ENCODE data around the gene NUDT1.

Gene NUDT1

GRCh38 chr7:2204446-2204845 lies 37.6 kb upstream of the NUDT1 start:
- DNase-seq (ENCODE audit: low read depth in 2 of 3, low spot score in 1 of 3), result no peak

GRCh38 chr7:2205036-2205780 lies 36.8 kb upstream of the NUDT1 start:
- no peak for DNase-seq (ENCODE audit: low read depth in 2 of 3, low spot score in 1 of 3)

DNA sequence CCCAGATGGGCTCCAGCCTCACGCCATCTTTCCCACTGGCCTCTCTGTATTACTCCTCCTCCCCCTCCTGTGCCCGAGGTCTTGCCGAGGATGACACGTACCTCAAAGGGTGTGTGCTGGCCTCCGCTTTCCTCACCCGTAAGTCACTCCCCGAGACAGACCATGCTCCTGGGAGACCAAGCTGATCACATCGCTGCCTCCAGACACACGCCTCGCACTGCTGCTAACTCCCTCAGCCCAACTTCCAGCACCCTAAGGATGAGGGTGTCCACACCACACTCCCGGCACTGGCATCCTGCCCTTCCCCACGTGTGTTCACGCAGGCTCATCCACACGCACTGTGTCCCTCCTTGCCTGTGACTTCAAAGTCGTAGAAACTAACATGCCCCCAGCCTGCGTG lies 33.3 kb upstream of the NUDT1 start:
- DNase-seq (ENCODE audit: low read depth in 2 of 3, low spot score in 1 of 3), result no peak

DNA sequence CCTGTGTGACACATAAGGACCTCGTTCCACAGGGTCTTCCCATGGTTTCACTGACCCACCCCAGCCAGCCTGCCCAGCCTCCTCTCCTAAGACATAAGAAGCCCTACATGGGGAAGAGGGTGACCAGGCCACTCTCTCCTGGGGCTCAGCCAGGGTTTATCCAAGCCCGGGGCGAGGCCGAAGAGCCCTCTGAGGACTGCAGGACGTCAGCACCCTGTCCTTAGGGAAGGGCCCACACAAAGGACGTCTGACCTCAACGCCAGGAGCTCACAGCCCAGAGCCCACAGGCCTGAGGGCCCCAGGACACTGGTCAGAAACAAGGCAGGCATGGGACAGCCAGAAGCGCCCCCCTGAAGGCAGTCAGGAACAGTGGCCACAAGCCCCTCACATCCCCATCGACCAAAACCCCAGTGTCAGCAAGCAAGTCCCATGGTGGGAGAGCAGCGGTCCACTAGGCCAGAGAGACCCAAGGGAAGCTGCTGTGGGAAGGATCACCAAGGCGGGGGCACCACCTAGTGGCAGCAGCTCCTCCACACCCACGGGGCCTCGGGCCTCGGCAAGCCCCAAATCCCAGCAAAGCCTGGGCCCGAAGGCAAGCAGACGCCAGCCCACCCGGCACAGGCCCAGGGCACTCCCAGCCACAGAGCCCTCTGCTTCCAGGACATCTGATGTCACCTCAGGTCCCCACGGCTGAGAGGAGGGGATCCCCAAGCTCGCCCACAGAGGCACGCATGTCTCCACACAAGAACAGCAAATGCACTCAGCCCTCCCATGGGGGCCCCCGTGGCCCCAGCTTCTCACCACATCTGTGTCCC lies 32.7 kb upstream of the NUDT1 start:
- peak in 1 of 3 donors; percentile 15 for DNase-seq (ENCODE audit: low read depth in 2 of 3, low spot score in 1 of 3)

GRCh38 chr7:2209961-2210323 lies 32.1 kb upstream of the NUDT1 start:
- no peak for DNase-seq (ENCODE audit: low read depth in 2 of 3, low spot score in 1 of 3)

DNA sequence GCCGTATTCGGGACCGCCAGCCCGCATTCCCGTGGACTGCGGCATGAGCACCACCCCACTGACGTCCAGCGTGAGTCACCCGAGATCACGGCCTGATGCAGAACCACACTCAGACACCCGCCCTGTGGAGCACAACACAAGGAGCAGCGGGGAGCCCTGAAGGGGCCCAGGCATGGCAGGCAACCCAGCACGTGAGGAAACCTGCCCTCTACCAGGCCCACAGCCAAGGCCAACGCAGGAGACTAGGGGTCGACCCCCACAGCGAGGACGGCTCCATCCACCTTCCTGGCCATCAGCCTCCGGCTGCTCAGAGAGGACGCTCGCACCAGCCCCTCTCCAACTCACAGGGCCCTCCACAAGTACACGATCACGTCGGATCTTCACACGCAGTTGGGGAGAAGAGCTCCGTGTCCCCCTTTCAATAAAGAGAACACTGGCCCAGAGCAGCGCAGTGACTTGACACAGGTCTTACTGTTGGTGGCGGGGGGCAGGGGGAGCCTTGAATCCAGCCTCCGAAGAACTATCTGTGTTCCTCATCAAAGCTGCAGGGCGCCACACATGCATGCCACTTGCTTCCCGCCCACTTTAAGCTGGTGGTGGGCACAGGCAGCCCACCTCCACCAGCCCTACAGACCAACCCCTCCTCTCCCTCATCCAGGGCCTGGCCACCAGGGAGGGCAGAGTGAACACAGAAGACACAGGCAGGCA lies 31.3 kb upstream of the NUDT1 start:
- DNase-seq (ENCODE audit: low read depth in 2 of 3, low spot score in 1 of 3), result no peak

GRCh38 chr7:2211259-2211880 lies 30.7 kb upstream of the NUDT1 start:
- no peak for DNase-seq (ENCODE audit: low read depth in 2 of 3, low spot score in 1 of 3)

DNA sequence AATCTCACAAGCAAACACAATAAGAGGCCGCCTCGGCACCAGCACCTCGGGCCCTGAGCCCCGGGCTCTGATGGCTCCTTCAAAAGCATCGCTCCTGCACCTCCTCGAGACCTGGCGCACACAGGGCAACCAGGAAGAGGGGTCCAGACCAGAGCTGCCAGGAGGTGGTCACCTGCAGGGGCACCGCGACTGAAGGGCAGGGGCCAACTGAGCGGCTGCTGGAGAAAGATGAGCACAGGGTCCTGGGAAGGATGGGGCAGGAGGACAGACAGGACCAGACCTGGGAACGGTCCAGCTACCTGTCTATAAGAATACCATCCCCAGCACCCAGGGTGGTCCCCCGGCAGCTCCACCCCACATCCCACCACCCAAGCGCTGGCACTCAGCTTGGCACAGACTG lies 30.1 kb upstream of the NUDT1 start:
- DNase-seq (ENCODE audit: low read depth in 2 of 3, low spot score in 1 of 3), result no peak

DNA sequence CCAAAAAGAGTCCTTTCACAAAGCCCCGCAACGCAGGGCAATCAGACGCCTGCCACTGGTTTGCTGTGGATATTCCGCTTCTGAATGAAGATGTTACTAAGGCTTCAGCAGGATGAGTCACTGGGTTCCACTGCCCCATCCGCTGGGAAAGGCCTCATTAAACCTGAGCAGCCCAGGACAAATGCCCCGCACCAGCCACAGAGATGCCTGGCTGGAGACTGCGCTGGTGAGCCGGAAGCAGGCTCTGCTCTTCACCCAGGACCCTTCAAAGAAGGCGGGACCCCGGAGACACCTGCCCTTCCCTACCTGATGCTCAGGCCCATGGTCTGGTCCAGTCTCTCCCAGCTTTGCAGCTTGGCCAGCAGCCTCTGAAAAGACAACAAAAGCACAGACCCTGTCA lies 29.1 kb upstream of the NUDT1 start:
- no peak for DNase-seq (ENCODE audit: low read depth in 2 of 3, low spot score in 1 of 3)

DNA sequence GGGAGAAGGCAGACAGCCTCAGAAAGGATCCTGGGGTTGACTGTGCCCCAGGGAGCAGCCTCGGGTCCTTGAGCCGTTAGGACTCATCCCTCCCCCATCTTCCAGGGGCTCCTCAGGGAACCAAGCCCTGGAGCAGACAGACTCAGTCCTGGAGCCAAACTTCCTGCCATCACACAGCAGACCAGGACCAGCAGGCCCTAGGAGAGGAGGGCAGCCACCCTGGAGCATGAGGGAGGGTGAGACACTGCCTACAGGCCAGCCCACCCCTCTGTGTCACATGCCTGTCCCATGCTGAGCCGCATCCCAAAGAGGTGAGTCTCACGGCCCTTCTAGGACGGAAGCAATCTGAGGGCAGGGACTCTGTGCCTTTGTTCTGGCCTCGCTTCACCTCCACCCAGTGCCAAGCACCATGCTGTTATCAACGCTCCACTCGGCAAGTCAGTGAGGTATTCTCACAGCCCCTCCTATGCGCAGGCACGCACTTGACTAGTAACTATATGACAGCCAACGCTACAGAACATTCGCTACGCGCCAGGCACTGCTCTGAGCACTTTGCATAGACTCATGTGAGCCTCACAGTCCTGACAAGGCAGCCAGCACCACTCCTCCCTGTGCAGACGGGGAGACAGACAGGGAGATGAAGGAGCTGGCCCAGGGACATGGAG lies 28.3 kb upstream of the NUDT1 start:
- no peak for DNase-seq (ENCODE audit: low read depth in 2 of 3, low spot score in 1 of 3)

DNA sequence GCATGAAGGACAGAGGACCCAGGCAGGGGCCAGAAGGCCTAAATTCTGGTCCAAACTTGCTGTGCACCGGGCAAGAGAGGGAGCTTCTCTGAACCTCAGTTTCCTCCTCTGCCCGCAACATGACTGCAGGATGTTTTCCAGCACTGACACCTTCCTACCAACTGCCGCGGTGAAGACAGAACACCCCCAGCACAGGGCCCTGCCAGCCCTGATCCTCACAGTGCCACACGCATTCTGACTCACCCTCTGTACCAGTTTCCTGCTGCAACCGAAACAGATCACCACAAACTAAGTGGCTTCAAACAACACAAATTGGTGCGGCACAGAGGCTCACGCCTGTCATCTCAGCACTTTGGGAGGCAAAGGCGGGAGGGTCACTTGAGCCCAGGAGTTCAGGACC lies 27.4 kb upstream of the NUDT1 start:
- DNase-seq (ENCODE audit: low read depth in 2 of 3, low spot score in 1 of 3), result no peak

- DNase-seq (ENCODE audit: low read depth in 2 of 3, low spot score in 1 of 3), result no peak
Observed at GRCh38 chr7:2215851-2216250, 26.2 kb upstream of the NUDT1 start.

GRCh38 chr7:2217206-2217605 lies 24.8 kb upstream of the NUDT1 start:
- DNase-seq (ENCODE audit: low read depth in 2 of 3, low spot score in 1 of 3), result no peak

DNA sequence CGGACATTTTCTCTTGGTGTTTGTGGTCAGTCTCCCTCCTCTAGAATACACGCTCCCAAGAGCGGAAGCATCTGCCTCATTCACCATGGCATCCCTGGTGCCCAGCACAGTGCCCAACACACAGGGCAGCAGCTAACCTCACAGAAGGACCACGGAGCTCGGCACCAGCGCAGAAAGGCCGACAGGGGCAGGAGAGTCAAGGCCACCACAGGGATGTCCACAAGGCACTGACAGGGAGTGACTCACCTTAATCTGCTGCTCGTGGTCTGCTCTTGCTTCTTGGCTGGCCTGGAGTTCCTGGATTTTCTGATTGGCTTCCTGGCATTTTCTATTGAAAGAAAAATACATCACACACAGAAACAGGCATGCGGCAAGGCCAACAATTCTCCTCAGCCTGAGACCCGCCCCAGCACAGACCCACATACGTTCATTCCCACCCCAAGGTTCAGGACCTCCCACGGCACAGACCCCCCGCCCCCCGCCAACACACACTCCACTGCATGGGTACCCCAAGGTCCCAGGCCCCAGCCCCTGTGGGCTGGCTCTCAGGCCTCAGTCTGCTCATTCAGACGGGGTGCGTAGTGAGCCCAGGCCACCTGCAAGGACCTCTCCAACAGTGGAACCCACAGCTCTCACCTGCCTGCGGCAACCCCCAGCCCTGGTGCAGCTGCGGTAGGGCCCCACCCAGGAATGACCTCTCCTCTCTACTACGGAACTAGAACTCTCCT lies 24.1 kb upstream of the NUDT1 start:
- no peak for DNase-seq (ENCODE audit: low read depth in 2 of 3, low spot score in 1 of 3)

GRCh38 chr7:2218444-2218785 lies 23.6 kb upstream of the NUDT1 start:
- no peak for DNase-seq (ENCODE audit: low read depth in 2 of 3, low spot score in 1 of 3)

DNA sequence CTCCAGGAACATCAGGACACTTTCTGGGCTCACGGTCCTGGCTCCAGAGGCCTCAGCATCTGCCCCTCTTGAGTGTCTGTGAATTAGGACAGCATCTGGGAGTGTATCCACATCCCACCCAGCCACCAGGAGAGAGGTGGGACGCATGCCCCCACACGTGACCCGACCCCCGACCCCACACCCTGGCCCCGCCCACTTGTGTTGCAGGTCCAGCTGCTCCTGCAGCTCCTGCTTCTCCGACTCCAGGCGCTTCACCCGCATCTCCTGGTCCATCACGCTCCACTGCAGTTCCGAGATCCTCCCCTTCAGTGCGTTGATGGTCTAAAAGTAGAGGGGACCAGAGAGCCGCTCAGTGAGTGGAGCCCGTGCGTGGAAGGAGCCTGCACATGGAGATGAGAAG lies 22.9 kb upstream of the NUDT1 start:
- DNase-seq (ENCODE audit: low read depth in 2 of 3, low spot score in 1 of 3), result no peak

DNA sequence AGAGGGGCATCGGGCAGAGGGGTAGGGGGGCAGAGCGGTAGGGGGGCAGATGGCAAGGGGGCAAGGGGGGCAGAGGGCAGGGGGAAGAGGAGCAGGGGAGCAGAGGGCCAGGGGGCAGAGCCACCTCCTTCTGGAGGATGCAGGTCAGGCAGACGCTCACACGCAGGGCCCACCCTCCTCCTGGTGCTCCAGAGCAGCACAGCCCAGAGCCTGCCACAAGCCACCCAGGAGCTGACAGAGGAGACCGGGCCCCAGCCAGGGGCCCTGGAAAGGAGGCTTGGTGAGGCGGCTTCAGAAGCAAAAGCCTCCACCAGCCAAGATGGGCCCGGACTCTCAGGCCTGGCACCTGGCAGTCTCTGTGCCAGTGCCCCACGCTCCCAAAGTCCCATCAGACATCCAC lies 22.4 kb upstream of the NUDT1 start:
- DNase-seq (ENCODE audit: low read depth in 2 of 3, low spot score in 1 of 3), result no peak

GRCh38 chr7:2220030-2220429 lies 22.0 kb upstream of the NUDT1 start:
- no peak for DNase-seq (ENCODE audit: low read depth in 2 of 3, low spot score in 1 of 3)

GRCh38 chr7:2220506-2220905 lies 21.5 kb upstream of the NUDT1 start:
- DNase-seq (ENCODE audit: low read depth in 2 of 3, low spot score in 1 of 3), result no peak

GRCh38 chr7:2220954-2221353 lies 21.1 kb upstream of the NUDT1 start:
- DNase-seq (ENCODE audit: low read depth in 2 of 3, low spot score in 1 of 3), result no peak

- DNase-seq (ENCODE audit: low read depth in 2 of 3, low spot score in 1 of 3), result no peak
Observed at GRCh38 chr7:2222516-2222915, 19.5 kb upstream of the NUDT1 start.
